NCI-H1048 (cell line): ENCODE data around the gene HADH.
"Not testable (repeated sequence)": the region's sequence is repeated elsewhere in the genome, so short reads cannot be mapped to it uniquely, and the experiment has no call there.

Experiments used
- DNase-seq: peaks from one replicate; lab custom pipeline; 2025; lab: John Stamatoyannopoulos, UW

The HADH gene

DNA sequence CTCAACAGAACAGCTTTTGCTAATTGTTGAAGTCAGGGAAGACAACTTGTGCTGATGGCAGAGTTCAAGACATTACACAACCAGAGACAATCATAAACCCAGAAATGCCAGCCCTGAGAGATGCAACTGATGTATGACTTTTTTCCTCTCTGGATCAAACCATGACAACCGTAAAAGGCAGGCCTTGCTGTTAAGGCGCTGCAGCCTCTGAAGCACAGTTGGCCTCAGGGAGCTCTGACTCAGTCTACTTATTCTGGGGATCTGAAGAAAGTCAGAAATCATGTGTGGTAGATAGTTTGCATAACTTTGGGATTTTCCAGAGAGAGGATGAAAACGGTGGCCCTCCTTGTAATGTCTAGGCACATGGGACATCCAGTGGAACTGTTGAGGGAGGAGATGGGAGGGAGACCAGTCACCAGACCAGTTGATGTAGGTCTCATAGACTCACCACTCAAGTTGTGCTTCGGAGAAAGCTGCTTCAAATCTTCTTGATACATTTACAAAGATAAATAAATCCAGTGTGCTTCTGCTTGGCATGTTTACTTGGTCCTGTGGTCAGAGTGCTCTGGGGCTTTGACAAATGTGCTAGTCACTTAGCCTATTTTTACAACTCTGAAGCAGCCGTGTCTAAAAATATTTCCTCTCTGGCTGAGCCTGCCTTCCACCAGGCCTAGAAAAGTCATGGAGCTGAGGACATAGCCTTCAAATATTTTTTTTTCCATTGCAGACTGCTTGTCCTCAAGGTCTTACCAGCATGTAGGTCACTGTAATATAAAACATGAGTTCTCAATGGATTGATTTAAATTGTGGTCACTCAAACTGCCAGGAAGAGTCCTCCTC lies 7.5 kb downstream of the HADH start:
- no peak for DNase-seq

DNA sequence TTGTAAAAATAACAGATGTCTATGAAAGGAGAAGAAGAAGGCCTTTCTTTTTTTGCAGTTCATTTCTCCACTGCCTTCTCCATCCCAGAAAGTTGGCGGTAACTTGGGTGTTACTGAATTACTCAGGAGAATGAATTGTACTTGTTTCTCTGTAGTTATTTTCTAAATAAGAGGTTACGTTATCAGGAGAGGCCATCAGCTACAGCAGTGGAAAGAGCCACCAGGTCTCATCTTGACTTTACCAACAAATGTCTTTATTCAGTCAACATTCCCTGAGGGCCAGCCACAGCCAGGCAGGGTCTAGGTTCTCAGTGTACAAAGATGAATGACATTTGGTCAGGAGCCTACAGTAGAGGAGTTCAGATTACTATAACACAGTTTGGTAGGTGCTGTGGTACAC lies 8.1 kb downstream of the HADH start:
- DNase-seq, result no peak

DNA sequence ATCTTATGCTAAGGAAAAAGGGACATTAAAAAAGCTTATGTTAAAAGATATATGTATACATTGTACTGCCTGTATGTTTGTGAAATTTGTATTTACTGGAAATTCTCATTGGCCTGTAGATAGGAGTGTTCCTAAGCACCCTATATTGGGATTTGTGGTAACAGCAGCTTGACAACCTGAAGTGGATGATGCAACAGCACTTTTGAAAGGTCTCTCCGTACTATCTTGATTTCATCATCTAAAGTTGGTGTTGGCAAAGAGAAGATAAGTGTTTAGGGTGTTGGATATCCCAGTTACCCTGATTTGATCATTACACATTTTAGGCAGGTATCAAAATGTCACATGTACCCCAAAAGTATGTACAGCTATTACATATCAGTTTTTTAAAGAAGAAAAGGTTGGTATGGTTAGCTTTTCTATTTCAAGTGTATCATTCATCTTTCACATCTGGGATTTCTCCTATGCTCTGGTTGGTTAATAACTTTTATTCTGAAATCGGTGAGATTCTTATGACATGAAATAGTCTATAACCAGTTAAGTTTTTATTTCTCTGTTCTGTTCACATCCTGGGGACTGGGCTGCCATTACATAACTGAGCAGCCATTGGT lies 10.3 kb downstream of the HADH start:
- no peak for DNase-seq

DNA sequence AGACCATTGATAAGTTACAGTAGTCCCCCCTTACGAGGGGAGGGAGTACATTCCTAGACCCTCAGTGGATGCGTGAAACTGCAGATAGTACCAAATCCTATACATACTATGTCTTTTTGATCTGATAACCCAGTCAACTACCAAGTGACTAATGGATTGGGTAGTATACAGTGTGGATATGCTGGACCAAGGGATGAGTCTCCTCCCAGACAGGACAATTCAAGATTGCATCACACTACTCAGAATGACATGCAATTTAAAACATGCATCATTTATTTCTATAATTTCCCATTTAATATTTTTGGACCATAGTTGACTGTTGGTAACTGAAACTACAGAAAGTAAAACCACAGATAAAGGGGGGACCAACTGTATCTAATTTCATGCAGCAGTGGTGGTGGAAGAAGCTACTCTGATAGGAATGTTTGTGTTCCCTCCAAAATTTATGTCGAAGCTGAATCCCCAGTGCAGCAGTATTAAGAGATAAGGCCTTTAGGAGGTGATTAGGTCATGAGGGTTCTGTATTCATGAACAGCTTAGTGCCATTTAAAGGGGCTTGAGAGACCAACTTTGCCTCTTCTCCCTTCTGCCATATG lies 11.9 kb downstream of the HADH start:
- DNase-seq, result no peak

DNA sequence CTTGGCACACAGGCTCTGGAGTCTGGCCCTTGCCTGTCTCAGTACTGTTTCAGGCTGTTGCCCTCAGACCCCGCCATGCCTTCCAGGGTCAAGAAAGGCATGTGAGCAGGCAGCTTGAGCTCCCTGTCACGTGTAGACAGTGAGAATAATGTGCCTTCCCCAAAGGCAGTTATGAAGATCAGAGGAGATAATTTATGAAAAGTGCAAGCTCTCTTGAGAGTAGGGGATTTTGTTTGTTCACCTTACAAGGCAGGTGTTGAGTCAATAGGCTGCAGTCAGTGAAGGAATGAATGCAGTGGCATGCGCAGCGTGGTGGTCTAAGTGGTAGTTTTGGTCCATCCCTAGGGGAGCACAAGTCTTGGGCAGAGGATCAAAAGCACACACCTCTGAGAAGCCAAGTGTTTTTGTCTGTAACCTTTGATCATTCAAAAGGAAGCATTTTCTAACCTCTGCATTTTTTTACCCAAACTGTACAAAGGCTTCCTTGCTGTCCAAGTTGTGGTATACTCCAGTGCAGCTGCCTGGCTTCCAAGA lies 14.4 kb downstream of the HADH start:
- no peak for DNase-seq

DNA sequence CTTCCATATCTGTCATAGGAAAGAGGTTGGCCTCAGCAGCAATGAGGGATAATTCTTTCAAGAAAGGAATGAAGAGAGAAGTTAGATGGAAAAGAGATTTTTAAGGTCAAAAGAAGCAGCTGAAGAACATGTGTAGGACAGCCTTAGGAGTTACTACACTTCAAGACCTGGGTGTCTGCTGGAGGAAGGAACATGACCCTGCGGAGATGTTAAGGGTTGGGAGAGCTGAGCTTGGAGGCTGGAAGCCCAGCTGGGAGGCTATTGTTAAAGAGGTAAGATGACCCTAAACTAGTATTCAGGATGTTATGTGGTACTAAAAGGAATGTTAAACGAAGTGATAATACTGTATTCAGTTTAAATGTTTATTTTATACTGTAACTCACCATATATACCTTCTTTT lies 15.0 kb downstream of the HADH start:
- DNase-seq, result no peak

- DNase-seq, result no peak
Observed at GRCh38 chr4:108005807-108006206, 16.1 kb downstream of the HADH start.

- no peak for DNase-seq
Observed at GRCh38 chr4:108006361-108006760, 16.7 kb downstream of the HADH start.

DNA sequence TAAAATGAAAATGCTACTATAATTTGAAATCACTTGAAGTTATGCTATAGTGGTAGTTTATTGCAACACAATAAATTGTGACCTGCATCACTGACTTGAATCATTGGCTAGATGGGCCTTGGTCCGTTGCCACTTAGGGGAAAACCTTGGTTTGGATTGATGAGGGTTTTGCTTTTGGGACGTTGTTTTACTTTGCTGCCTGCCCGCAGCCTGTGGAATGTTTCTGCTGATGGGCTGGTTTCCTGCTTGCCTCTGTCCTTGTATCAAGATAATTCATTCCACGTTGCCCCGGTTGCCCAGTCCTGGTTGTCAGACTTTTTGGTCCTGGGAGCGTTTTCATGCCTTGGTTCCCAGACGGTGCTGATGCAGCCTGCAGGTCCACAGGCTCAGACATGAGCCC lies 18.3 kb downstream of the HADH start:
- DNase-seq, result no peak

DNA sequence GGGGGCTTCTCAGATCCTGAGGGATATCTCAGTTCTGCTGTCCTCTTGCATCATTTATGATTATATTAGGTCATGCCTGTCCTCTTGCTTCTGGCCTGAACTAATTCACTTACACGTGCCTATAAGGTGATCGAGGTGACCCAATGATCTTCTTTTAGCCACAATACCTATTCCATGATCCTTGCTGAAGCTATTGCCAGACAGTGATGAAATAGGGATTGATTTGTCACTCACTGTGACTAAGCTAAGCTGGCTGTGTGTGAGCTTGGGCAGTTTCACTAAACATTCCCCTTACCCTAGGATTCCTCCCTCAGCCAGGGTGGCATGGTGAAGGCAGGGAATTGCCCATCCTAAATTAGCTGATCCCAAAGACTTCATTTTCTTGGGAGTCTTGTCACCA lies 19.0 kb downstream of the HADH start:
- no peak for DNase-seq

- DNase-seq, result no peak
Observed at GRCh38 chr4:108010167-108010566, 20.5 kb downstream of the HADH start.

- DNase-seq, result not testable (repeated sequence)
Observed at GRCh38 chr4:108012382-108012781, 22.7 kb downstream of the HADH start.

GRCh38 chr4:108013327-108013726 lies 23.6 kb downstream of the HADH start:
- DNase-seq, result no peak

GRCh38 chr4:108013955-108014354 lies 24.3 kb downstream of the HADH start:
- DNase-seq, result no peak

DNA sequence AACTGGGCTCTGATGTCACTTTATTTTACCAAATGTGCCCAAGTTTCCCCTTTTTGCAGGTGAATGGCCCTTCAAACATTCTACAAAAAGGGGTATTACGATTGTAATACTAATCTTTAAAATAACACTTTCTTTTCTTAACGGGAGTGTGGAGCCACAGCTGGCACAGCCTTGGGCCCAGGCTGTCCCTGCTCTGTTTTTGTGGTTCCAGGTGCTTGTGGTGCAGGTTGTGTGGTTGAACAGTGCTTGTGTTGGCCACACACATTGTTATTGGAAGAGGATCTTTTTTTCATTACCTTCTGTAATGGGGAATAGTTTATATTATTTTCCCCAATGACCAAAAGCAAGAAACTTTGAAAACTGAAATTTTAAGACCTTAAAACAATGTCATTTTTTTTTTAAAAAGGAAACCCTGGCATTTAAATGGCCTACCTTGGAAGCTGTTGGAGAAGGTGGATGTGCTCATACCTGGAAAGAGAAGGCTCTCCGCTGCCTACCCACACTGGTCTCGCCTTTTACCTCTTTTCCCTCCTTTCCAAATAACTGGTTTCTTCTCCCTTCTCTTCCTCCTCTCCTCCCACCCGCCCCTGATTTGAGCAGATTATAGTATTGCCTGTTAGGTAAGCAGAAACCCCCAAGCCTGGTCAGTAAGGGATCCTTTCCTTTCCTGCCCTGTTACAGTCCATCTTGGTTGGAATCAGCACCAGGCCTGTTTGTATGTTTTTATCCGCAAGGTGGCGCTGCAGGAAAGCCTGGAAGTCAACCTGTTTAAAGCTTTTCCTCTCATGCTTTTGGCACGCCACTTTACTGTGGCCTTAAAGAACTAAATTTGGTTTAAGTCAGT lies 28.6 kb downstream of the HADH start:
- DNase-seq, result peak; percentile 23

DNA sequence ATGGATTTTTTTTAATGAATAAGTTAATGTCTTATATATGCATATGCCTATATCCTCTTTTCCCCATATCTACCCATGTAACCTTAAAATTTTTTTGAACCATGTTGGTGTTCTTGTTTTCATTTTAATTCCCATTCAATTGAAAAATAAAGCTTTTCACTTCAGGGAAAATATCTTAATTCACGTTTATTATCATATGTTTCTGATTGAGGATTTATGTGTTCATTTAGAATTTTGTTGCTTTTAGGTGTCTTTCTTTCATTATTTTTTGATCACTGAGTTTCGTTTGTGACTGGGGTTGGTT lies 29.1 kb downstream of the HADH start:
- DNase-seq, result no peak

DNA sequence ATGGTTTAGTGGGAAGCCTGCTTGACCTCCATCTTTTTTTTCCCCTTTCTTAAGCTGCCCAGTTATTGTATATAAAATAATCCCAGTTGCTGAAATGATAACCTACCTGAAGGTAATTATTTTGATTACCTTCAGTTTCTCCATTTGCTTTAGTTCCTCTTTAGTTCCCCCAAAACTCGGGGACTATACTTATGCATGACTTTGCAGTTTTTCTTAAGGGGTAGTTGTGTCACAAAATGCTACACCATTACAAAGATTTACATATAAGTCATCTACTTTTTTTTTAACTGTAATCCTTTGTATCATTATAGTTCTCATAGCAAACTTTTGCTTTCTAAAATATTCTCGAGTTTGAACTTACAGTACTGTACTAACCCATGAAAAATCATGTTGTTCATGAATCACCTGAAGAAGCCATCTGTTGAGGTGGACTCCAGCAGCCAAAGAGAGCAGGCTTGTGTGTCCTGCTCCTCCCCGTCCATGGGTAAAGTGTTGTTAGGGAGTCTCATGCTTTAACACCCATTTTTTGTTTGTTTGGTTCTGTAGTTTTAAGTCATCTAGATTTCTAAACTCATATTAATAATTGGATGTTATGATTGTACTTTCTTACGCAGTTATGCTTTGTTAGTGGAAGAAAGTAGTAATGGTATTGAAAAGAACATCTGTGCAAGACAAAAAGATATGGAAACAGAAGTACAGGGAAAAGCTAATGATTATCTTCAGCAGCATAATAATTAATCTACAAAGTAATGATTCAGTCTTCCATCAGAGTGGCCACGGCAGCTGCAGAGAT lies 34.6 kb downstream of the HADH start:
- DNase-seq, result no peak

GRCh38 chr4:108024878-108025165 lies 35.1 kb downstream of the HADH start:
- DNase-seq, result no peak

GRCh38 chr4:108029016-108029720 lies 39.5 kb downstream of the HADH start:
- DNase-seq, result no peak

- DNase-seq, result no peak
Observed at GRCh38 chr4:108029731-108030130, 40.0 kb downstream of the HADH start.

- no peak for DNase-seq
Observed at GRCh38 chr4:108030332-108030731, 40.6 kb downstream of the HADH start.
